GM18511 (cell line): ENCODE measurements around the gene GPR132.
"Not testable (repeated sequence)": the region's sequence is repeated elsewhere in the genome, so short reads cannot be mapped to it uniquely, and the experiment has no call there.

Source experiments
- ATAC-seq: cut with Tn5 transposase; IDR thresholded peaks from one replicate; pipeline ENCODE4 v1.9.1; 2021; ENCODE audit warnings: mild to moderate bottlenecking, moderate library complexity; ENCODE audit not compliant: unreplicated experiment

GPR132 gene

GRCh38 chr14:105045710-105046326 lies 19.4 kb downstream of the GPR132 start:
- ATAC-seq = no peak

DNA sequence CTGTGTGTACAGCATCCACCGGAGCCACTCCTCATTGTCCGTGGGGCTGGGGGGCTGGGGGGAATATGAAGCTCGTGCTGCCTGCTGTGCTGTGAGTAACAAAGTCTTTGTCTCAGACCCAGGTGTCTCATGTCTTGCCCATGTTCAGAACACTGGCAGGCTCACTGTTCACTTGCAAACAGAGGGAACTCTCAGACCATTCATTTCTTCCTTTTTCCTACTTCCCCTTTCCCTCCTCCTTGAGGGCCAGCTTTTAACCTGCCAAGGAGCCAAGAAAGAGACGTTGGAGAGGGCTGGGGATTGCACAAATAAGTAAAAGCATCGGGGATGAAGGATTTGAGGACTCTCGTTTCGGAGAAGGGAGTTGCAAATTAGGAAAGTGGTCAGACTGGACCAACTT lies 21.6 kb downstream of the GPR132 start:
- ATAC-seq = no peak

DNA sequence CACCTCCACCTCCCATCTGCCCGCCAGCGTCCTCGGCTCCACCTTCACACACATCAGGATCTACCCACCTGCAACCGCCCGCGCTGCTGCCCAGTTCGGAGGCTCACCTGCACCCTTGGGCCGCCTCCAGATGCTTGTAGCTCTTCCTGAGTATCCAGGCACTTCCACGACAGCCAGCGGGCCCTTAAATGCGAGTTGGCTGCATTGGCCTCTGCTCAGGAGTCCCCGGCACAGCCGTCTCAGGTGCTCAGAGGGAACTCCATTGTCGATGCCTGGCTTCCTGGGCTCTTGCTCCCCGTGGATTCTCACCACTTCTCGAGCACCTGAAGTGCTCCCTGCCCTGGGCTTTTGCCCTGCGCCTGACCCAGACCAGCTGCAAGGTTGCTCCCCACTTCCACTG lies 22.4 kb downstream of the GPR132 start:
- ATAC-seq = no peak

- ATAC-seq = no peak
These were observed 23.1 kb downstream of the GPR132 start for GRCh38 chr14:105041841-105042765.

- no peak for ATAC-seq
These were observed 25.6 kb downstream of the GPR132 start for GRCh38 chr14:105039458-105040205.

- not testable (repeated sequence) for ATAC-seq
These were observed 29.6 kb downstream of the GPR132 start for GRCh38 chr14:105035616-105036015.

DNA sequence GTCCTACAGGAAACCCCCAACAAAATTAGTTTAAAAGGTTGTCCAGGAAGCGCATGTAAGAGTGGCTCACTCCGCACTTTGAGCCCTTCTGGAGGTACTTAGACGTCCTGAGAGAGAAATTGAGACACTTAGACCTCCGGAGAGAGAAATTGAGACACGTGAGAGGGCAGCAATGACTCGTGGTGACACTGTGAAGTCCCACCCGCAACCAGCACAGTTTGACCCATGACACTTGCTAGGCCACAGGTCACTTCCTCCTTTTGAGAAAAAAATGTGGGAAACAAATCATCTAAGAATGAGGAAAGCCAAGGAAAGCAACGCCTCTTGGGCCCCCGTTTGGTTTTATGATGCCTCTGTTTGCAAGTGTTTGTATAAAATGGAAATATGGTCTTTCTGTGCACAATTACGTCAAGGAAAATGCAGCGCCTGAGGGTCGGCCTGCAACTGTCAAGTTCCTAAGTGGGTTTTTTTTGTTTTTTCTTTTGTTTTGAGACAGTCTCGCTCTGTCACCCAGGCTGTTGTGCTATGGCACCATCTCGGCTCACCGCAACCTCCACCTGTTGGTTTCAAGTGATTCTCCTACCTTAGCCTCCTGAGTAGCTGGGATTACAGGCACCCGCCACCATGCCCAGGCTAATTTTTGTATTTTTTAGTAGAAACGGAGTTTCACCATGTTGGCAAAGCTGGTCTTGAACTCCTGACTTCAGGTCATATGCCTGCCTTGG lies 30.8 kb downstream of the GPR132 start:
- ATAC-seq = no peak

GRCh38 chr14:105033412-105033900 lies 31.8 kb downstream of the GPR132 start:
- not testable (repeated sequence) for ATAC-seq

GRCh38 chr14:105032451-105032901 lies 32.8 kb downstream of the GPR132 start:
- not testable (repeated sequence) for ATAC-seq

GRCh38 chr14:105030836-105031396 lies 34.3 kb downstream of the GPR132 start:
- ATAC-seq = no peak

GRCh38 chr14:105030194-105030593 lies 35.0 kb downstream of the GPR132 start:
- no peak for ATAC-seq

- ATAC-seq = no peak
These were observed 35.8 kb downstream of the GPR132 start for GRCh38 chr14:105029402-105029801.

DNA sequence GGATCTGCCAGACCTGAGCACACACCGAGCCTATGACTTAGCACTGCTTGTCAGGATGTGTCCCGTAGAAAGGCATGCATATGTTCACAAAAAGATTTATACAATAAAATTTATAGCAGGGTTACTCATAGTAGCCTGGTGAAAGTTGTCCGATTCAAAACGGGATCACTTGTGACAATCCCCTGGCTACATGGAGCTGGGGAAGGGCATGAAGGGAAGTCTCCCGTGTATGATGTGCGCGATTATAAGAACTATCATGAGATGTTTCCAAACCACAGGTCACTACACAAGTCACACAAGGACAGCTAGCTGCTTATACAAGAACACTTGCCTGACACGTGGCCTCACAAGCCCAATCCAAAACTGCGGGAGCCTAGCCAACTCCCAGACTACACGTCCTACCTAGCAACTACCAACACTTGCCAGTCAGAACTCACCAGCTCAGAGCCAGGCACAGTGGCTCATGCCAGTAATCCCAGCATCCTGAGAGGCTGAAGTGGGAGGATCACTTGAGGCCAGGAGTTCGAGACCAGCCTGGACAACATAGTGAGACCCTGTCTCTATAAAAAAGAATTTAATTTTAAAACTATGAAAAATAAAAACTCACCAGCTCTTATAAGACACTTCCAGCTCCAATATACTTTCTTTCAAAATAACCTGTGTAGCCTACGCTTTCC lies 36.8 kb downstream of the GPR132 start:
- no peak for ATAC-seq

DNA sequence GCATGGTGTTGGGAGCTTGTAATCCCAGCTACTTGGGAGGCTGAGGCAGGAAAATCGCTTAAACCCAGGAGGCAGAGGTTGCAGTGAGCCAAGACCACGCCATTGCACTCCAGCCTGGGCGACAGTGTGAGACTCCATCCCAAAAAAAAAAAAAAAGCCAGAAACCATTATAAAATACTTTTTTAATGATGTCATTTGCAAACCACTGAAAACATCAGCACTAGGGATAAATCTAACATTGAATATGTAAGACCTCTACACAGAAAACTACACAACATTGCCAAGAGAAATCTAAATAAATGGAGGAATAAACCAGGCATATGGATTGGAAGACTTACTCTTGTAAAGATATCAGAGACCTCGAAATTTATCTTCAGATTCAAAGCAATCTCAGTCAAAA lies 37.5 kb downstream of the GPR132 start:
- not testable (repeated sequence) for ATAC-seq

DNA sequence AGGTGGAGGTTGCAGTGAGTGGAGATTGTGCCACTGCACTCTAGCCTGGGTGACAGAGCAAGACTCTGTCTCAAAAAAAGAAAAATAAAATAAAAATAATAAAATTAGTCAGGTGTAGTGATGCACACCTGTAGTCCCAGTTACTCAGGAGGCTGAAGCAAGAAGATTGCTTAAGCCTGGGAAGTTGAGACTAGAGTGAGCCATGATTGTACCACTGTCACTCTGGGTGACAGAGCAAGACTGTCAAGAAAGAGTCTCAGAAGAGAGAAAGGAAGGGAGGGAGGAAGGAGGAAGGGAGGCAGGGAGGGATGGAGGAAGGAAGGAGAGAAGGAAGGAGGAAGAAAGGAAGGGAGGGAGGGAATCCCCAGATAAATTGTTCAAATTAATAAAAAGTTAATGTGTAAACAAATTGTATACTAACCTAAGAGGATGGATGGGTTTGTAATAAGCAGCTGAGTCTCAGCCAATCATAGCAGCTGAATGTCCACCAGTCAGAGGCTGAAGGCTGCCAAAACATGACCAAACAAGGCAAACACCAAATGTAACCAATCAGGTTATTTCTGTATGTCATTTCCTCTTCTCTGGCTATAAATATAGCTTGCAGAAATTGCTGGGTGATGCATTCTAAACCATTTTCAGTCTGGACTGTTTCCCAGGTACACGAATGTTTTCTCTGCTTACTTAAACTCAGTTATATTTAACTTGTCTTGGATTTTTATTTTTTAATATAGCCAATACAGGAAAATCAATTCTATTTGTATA lies 38.2 kb downstream of the GPR132 start:
- no peak for ATAC-seq

DNA sequence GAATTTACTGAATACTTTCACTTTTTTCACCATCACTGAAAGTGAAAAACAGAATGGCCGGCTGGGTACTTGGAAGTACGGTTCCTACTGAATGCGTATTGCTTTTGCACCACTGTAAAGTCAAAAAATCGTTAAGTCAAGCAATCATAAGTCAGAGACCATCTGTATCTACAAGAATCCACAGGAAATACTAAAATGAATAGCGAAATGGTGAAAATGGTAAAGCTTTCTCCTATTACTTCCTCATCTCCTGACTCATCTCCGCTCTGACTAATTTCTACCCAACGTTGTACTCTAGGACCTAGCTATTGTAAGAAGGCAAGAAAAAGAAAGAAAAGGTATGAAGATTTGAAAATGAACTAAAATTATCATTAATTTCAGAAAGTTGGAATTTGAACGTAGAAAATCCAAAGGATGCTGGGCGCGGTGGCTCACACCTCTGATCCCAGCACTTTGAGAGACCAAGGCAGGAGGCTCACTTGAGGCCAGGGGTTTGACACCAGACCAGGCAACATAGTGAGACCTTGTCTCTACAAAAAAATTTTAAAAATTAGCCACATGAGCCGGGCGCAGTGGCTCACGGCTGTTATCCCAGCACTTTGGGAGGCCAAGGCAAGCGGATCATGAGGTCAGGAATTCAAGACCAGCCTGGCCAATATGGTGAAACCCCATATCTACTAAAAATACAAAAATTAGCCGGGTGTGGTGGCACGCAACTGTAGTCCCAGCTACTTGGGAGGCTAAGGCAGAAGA lies 39.0 kb downstream of the GPR132 start:
- no peak for ATAC-seq

- ATAC-seq = no peak
These were observed 39.8 kb downstream of the GPR132 start for GRCh38 chr14:105025429-105025828.

GRCh38 chr14:105023791-105024480 lies 41.3 kb downstream of the GPR132 start:
- ATAC-seq = no peak
